GM18520 (cell line): ENCODE results near the gene UAP1.

Experiments
- ATAC-seq: cut with Tn5 transposase; IDR thresholded peaks from one replicate; pipeline ENCODE4 v1.9.1; 2021; ENCODE audit not compliant: unreplicated experiment

The UAP1 gene

DNA sequence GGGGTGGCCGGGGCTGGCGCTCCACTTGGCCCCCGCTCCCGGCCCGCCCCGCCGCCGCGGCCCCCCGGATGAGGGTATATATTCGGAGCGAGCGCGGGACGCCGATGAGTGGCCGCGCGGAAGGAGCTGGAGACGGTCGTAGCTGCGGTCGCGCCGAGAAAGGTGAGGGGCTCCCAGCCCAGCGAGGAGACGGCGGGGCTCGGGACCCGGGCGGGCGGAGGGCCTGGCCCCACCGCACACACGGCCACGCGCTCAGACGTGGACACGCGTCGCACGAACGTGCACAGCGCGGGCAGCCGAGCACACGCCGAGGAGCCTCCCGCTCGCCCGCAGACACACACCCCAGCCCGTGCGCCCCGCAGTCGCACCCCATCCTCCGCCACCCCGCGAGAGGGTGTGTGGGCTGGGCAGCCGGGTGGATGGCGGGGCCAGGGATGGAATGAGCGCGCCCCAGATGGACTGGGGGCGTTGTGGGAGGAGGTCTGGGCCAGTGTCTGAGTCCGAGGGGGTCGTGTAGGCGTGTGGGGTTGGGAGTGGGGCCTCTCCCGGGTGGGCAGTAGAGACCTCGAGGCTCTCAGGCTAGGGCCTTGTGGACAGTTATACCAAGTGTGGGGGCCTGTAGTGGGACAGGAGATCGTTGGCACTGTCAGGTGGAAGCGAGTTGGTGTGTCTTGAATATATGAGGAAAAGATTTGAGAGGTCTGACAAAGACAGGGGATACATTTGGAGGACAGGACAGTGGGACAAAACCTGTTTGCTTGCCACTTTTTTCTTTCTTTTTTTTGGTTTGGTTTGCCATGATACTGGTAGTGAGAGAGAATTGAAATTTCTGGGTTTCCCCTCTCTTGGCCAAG lies at the start of gene UAP1:
Gene UAP1, plus strand, starts transcription at position 107 of the 854 bp plus-strand sequence. CDS start 4,347 bp downstream, outside the sequence.
- ATAC-seq = no peak

DNA sequence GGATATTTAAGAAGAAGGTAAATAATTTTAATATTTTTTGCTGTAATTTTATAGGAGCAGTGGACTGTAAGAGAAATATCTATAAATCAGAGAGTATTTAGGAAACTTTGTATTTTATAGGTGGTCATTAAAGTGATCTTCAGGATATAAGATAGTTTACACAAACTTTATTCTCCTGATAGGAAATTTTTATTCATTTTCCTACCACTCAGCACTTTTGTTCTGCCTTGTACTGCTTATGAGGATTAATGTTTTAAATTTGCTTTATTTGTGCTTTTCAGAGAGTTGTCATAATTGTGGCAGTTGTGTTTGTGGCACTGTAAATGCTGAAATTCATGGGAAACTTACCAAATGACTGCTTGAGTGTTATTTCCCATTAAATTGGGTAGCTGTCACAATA lies 34.2 kb upstream of the UAP1 start:
- ATAC-seq = no peak

DNA sequence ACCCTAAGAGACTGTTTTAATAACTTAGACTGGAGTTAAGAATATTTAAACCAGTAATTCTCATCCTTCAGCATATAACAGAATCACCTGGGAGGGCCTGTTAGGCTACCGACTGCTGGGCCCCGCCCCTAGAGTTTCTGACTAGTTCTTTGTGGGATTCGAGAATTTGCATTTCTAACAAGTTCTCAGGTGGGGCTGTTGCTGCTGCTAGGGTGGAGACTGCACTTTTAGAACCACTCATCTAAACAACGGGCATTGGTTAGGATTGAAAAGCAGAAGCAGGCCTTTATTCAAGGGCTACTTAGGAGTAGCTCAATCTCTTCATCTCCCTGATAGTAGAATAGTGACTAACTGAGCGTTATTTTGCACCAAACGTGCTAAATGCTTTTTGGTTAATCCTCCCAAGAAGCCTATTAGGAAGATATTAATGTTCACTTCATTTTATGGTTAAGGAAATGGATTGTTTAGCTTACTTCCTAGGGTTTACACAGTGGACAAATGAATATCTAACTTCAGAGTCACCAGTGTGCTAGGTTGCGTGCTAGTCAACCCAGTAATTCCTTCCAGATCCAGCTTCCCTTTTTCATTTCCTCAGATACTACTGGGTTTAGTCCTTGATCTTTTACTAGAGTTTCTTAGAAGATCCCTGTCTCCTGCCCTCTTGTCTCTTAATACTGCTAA lies 31.1 kb upstream of the UAP1 start:
- peak; percentile 91 for ATAC-seq

DNA sequence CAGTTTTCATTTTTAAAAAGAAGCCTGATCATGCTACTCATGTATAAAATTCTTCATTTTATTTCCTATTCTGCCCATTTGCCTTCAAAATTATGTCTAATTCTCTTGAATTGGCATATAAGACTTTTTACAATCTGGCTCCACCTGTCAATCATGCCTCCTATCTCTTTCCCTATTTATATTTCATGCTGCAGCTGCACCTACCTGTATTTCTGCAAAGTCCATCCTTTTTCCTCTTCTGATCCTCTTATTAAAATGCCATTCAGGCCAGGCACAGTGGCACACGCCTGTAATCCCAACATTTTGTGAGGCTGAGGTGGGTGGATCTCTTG lies 30.6 kb upstream of the UAP1 start:
- no peak for ATAC-seq

DNA sequence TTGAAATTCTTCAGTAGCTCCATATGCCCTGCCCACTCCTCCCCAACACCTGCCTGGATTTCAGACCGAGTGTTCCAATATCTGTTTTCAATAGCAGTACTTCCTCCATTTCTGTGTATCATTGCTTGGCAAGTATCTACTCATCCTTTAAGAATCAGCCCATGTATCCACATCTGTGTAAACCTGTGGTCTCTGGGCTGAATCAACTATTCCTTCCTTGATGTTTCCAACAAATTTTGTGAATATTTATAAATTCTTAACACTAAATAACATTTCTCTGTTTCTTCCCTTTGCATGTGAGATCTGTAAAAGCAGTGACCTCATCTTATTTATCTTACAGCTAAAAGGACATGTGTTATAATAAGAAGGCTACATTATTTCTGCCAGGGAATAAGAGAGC lies 26.0 kb upstream of the UAP1 start:
- ATAC-seq = no peak

DNA sequence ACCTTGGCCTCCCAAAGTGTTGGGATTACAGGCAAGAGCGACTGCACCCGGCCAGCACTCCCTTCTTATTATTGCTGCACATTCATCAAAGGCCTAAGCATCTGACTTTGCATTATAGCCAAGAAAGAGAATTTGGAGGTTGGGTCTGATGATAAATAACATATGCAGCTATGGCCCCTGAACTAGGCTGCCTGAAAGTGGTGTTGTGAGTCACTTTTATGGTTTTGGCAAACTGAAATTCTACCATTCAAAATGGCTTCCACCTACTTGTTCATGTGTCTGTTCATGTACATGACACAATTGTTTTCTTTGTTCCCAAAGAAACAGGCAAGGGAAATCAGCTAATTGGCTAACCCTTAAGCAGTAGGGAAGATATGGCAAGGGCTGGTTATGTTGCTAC lies 25.0 kb upstream of the UAP1 start:
- no peak for ATAC-seq

DNA sequence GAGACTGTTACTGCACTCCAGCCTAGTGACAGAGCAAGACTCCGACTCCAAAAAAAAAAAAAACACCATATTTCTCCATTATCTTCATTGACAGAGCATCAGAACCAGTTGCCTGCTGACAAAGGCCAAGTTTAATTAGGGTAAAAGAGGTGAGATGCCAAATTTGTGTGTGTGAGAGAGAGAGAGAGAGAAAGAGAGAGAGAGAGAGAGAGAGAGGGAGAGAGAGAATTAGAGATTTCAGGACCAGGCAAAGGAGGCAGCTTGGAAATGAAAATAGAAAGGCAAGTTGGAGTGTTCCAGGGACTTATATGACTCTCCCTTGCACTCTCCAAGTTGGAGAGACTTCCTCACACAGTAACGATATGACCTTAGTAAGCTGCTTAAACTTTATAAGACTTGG lies 24.3 kb upstream of the UAP1 start:
- ATAC-seq = no peak

DNA sequence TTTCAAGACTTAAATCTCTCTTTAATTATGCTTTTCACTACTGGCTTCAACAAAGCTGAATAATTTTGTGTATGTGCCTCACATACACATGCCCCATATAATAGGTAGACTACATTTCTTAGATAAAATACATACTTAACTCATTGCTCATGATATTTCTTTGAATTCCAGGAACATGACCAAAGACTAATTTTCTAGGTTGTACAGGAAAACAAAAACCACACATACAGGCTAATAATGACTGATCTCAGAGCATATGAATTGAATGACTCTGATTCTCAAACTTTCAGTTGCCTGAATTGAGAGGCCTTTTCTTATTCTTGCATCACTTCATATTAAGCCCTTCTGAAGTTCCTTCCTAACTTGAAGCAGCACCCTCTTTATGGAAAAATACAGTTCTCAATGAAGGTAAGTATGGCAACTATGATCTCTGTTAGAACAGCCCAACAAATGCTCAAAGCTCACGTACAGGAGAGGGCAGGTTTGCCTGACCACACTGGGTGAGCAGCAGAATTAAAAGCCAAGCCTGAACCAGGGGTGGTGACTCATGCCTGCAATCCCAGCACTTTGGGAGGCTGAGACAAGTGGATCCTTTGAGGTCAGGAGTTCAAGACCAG lies 22.6 kb upstream of the UAP1 start:
- ATAC-seq = no peak

DNA sequence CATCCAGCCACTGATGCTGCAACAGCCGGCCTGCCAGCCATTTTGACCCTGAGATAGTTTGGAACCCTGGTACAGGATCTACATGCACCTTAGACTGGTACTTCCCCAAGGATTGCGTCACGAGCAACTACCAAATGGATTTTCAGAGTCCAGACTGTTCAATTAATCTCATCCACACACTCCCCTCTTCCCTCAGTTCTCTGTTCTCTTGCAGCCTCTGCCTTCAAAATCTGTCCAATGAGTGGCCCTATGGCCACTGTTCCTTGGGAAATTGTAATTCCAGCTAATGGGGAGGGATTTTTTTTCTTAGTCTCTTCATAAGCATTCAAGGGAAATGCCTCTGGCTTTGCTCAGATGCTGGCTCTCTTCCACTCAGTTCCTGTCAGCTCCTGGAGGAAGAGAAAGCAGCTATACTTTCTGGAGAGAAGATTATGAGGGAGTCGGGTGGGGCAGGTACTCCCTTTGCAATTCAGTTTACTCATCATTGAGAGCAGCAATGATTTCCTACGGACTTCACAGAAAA lies 19.8 kb upstream of the UAP1 start:
- ATAC-seq = no peak

DNA sequence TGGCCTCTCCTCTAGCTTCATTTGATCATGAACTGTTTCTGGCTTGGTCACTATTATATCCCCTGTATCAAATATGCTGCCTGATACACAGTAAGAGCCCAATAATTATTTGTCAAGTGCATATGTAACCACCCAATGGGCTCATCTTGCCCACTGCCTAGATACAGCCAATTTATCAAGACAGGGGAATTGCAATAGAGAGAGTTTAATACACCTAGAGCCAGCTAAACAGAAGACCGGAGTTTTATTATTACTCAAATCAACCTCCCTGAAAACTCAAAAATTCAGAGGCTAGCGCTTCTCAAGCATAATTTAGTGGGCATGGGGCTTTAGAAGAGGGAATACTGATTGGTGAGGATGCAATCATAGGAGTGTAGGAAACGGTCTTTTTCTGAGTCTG lies 18.3 kb upstream of the UAP1 start:
- ATAC-seq = no peak

DNA sequence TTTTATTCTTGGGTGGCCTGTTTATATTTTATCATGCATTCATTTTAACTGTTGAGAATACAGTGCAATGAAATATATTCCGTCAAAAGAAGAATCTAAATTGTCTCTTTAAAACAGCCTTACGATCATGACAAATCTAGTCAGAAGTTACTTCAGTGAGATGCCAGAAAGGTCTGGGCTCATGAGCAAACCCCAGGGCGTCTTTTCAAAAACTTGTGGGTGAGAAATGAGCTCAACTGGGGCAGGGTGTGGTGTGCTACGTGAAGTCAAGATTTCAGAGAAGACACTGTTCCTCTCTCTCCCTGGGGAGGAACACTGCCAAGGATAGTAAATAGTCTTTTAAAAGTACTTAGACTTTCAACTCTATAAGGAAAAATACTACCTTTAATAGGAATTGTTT lies 13.4 kb upstream of the UAP1 start:
- no peak for ATAC-seq

DNA sequence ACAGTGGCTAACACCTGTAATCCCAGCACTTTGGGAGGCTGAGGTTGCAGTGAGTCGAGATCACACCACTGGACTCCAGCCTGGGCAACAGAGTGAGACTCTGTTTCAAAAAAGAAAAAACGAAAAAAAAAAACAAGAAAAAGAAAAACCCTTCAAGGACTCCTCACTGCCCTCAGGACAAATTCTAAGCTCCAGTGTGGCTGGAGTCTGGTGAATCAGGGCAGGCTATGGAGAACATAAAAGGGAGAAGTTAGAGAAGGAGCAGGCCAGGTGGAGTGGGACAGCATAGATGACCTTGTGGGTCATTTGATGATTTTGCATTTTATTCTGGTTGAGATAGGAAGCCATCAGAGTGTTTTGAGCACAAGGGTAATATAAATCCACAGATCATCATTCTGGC lies 12.5 kb upstream of the UAP1 start:
- ATAC-seq = no peak

DNA sequence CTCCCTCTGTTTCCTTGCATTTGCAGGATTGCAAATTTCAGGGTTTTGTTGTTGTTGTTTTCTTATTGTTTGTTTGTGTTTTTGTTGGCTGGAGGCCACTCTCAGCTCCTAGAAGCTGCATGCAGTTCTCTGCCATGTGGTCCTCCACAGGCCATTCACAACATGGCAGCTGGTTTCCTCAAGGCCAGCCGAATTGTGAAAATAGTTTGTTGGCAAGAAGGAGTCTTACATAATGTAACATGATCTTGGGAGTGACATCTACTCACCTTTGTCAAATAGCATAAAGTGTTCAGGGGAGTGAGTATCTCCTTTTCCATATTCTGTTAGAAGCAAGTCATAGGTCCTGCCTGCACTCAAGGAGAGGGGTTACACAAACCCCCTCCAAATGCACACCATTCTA lies 10.6 kb upstream of the UAP1 start:
- ATAC-seq = no peak

DNA sequence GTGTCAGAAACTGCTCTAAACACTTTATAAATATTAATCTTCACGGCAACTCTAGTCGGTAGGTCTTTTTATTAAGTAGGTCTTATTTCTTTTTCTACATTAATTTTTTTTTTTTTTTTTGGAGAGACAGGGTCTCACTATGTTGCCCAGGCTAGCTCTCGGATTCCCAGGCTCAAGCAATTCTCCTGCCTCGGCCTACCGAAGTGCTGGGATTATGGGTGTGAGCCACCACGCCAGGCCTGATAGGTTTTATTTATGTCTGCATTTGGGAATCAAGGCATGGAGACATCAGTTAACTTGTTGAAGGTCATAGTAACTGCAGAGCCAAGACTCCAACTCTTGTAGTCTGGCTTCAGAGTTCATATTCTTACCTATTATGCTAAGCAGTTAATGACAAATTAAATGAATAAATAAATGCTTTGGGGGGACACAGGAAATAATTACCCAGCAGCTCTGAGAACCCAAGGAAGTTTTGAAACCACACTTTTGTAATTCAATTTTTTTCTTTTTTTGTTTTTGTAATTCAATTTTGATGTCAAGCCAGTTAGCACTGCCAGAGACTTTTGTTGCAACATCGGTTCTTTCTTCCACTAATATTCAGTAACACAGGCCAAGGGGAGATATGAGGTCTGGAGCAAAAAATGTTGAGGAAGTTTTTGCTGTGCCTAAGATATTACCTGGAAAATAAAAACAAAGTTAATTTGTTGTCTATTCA lies 9.4 kb upstream of the UAP1 start:
- no peak for ATAC-seq

DNA sequence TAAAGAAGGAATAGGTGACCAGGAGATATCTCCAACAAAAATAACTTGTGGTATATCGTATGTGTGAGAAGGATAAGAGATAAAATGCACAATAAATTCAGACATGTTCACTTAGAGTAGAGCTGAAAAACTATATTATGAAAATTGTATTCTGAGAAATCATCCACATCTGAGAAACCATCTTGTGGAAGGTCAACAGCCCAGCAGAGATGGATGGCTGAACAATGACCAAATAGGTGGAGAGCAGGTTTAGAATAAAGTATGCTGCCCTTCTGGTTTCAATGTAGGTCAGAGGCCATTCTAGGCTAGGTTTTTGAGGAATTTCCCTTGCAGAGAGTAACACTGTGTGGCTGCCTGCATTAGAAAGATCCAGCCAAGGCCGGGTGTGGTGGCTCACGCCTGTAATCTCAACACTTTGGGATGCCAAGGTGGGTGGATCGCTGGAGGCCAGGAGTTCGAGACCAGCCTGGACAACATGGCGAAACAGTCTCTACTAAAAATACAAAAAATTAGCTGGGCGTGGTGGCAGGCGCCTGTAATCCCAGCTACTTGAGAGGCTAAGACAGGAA lies 8.8 kb upstream of the UAP1 start:
- no peak for ATAC-seq

DNA sequence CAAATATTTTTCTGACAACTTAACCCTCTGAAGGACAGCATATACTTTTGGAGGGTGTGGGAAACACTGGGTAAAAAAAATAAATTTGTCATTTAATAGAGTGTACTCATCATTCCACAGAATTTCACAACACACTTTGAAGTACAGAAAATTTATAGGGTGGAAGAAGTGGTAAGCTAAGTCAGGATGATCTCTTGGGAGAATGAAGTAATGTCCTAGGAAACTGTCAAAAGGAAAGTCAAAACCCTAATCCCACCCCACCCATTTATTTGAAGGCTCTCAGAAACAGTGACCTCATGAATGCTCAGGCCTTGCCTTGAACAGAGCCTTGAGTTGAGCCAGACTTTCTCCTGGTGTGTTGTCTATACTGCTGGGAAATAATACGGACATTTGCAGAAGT lies 7.3 kb upstream of the UAP1 start:
- ATAC-seq = no peak

DNA sequence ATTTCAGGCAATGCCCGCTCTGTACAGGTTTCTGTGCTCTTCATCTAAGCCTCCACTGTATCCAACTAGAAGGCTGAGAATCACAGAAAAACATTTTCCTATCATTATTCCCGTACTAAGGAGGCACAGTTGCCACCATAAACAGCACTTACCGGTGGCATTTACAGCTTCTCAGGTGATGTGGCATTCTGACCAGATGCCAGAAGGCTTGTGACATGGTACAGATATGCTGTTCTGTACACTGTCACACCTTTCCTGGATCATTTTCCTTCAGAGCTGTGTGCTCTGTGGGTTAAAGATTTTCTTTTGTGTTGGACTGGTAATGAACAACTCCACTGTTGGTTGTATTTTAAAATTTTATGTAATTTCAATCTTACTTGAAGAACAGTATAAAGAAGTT lies 4.0 kb upstream of the UAP1 start:
- no peak for ATAC-seq

DNA sequence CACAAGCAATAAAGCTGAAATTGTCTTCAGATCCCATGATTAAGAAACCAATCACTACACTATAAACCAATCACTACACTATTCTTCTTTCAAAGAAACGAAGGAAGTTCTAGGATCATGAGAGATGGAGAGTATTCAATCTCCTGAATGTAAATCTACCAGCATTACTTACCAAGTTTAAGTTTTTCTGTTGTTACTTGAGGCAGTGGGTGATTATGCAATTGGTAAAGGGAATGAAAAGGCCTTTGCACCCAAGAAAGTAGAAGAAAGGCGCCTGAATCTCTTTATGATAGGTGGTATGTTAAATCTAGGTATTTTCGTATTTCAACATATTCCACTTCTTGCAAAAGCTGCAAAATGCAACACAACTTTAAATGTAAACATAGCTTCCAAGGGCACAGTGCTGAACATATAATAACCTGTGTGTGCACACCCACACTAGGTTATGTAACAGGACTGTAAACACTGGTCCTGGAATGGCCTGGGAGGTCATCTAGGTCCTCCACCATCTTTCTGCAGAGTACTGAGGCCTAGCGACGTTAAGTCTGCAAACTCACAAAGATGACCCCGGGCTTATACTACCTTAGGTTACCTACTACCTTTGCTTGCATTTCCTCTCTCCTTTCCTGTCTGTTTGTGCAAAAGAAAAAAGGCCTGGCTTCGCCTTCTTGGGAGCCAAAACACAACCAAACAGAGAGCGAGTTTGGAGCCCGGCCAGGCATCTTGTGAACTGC lies 1.1 kb upstream of the UAP1 start:
- ATAC-seq = no peak

DNA sequence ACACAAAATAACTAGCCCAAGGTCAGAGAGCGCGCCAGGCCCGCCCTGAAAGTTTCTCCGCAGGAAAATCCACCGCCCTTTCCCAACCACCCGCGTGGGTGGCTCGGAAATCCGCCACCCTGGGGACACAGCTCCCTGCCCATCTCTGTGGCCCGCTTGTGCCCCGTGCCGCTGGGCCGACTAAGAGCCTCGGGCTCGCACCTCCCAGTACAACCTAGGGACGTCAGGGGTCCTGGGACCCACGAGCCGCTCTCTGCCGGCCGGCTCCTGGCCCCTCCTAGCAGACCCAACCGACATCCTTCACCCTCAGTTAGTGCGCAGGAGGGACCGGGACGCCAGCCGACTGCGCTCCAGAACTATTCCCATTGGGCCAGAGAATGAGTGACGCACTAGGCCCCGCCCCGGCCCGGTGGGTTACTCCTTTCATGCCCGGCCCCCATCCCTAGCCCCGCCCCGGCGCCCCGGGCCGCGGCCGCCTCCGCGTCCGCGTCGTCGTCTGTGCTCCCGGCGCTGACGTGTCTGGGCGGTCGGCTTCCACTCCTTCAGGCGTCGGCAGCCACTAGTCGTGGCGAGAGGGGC lies 396 bp upstream of the UAP1 start:
- peak; percentile 89 for ATAC-seq

DNA sequence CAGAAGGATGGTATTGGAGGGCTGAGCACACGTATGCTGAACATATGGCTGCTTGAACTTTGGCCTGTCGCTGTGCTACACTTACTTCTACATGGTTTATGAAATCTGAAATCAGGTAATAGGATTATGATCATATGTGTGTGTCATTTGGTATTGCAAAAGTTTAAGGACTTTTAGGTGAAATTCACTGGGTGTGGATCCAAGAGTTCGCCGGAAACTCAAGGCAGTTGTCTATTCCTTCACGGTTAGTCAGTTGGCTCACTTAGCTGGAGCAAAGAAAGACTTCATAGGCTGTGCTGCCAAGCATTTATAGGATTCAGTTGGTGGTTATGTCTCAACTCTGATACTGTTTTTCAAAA lies 927 bp downstream of the UAP1 start:
- ATAC-seq = no peak
